CD14-positive monocyte (primary cell): ENCODE data around the gene HDGFL3. TPM values are rescaled to one million over a fixed set of nuclear protein-coding genes. Genes with fewer than 3 reads are reported as not detected.
"Not testable (repeated sequence)": the region's sequence is repeated elsewhere in the genome, so short reads cannot be mapped to it uniquely, and the experiment has no call there.

ENCODE experiments used
- DNase-seq, 3 donors: peaks; one replicate each; pipeline ENCODE4 v3.0.0-alpha.2; 2011 to 2022
- H2AFZ ChIP-seq: 2 replicates; pipeline ENCODE4 v1.6.0; 2012; ENCODE audit warnings: mild to moderate bottlenecking, low read depth, low read length, inconsistent platforms; ENCODE audit not compliant: insufficient read depth, poor library complexity, severe bottlenecking
- H3K27ac ChIP-seq, 2 donors: 1 replicate in 1 of 2; 2 replicates in 1 of 2; pipeline ENCODE4 v1.5.1; 2012 to 2013; ENCODE audit warnings: low read length in 2 of 2, control low read depth in 1 of 2, inconsistent platforms in 1 of 2, low read depth in 1 of 2, mild to moderate bottlenecking in 1 of 2
- H3K27me3 ChIP-seq, 2 donors: one replicate each; pipeline versions ENCODE4 v1.6.0 to v1.6.1; 2011 to 2013; ENCODE audit warnings: low read length in 2 of 2; ENCODE audit not compliant: control insufficient read depth in 2 of 2, insufficient read depth in 2 of 2
- H3K36me3 ChIP-seq, 2 donors: replicated peaks in 1 of 2; 1 replicate in 1 of 2; 2 replicates in 1 of 2; pipeline versions ENCODE4 v1.5.1 to v1.6.1; 2012 to 2013; ENCODE audit warnings: low read length in 2 of 2, control low read depth in 1 of 2, inconsistent platforms in 1 of 2, mild to moderate bottlenecking in 1 of 2; ENCODE audit not compliant: insufficient read depth in 2 of 2, control insufficient read depth in 1 of 2
- H3K4me1 ChIP-seq, 2 donors: 1 replicate in 1 of 2; 2 replicates in 1 of 2; pipeline versions ENCODE4 v1.5.1 to v1.6.1; 2012 to 2013; ENCODE audit warnings: low read length in 2 of 2, control low read depth in 1 of 2, inconsistent platforms in 1 of 2, mild to moderate bottlenecking in 1 of 2, moderate library complexity in 1 of 2; ENCODE audit not compliant: insufficient read depth in 2 of 2, control insufficient read depth in 1 of 2
- H3K4me2 ChIP-seq: replicated peaks from 2 replicates; pipeline ENCODE3; 2012; ENCODE audit warnings: low read length, moderate library complexity, mild to moderate bottlenecking; ENCODE audit not compliant: poor library complexity, severe bottlenecking; ENCODE audit errors: extremely low read depth
- H3K4me3 ChIP-seq, 3 experiments: fragments of 200-600 bp in 1 of 3; sonication (generic) in 1 of 3; replicated peaks in 1 of 3; 1 replicate in 2 of 3; 2 replicates in 1 of 3; pipeline ENCODE4 v1.5.1; 2011 to 2013; ENCODE audit warnings: low read length in 3 of 3, mild to moderate bottlenecking in 3 of 3, control low read depth in 2 of 3, low read depth in 2 of 3, inconsistent platforms in 1 of 3, moderate library complexity in 1 of 3
- H3K79me2 ChIP-seq: 2 replicates; pipeline ENCODE4 v1.6.0; 2012; ENCODE audit warnings: mild to moderate bottlenecking, control low read depth, inconsistent platforms, low read length, moderate library complexity; ENCODE audit not compliant: insufficient read depth
- H3K9ac ChIP-seq: 2 replicates; pipeline ENCODE4 v1.6.0; 2017; ENCODE audit warnings: low read length, mild to moderate bottlenecking; ENCODE audit not compliant: insufficient read depth, poor library complexity, severe bottlenecking
- H3K9me3 ChIP-seq, 2 donors: replicated peaks in 1 of 2; 1 replicate in 1 of 2; 2 replicates in 1 of 2; pipeline versions ENCODE4 v1.5.1 to v1.6.1; 2012 to 2013; ENCODE audit warnings: low read length in 2 of 2, control low read depth in 1 of 2; ENCODE audit not compliant: control insufficient read depth in 1 of 2, insufficient read depth in 1 of 2
- H4K20me1 ChIP-seq: 2 replicates; pipeline ENCODE4 v1.6.0; 2012; ENCODE audit warnings: mild to moderate bottlenecking, low read length, control low read depth, moderate library complexity; ENCODE audit not compliant: insufficient read depth
- H3K27ac Mint-ChIP-seq, 7 donors: one replicate each; pipeline ENCODE4 v1.8.0; 2020; ENCODE audit warnings: mild to moderate bottlenecking in 7 of 7, mixed read lengths in 7 of 7, moderate library complexity in 6 of 7, inconsistent platforms in 2 of 7
- H3K27me3 Mint-ChIP-seq, 3 donors: one replicate each; pipeline ENCODE4 v1.8.0; 2021 to 2022; ENCODE audit warnings: low read depth in 3 of 3, mild to moderate bottlenecking in 3 of 3, mixed read lengths in 3 of 3, moderate library complexity in 3 of 3, inconsistent platforms in 1 of 3
- H3K36me3 Mint-ChIP-seq, 2 donors: one replicate each; pipeline ENCODE4 v1.8.0; 2020; ENCODE audit warnings: mixed read lengths in 2 of 2, inconsistent platforms in 1 of 2, mild to moderate bottlenecking in 1 of 2
- H3K4me1 Mint-ChIP-seq: one replicate; pipeline ENCODE4 v1.8.0; 2020; ENCODE audit warnings: mild to moderate bottlenecking, mixed read lengths
- H3K4me3 Mint-ChIP-seq, 2 donors: one replicate each; pipeline ENCODE4 v1.8.0; 2020; ENCODE audit warnings: mild to moderate bottlenecking in 2 of 2, mixed read lengths in 2 of 2, moderate library complexity in 1 of 2
- H3K9me3 Mint-ChIP-seq, 7 donors: one replicate each; pipeline ENCODE4 v1.8.0; 2020 to 2022; ENCODE audit warnings: mixed read lengths in 7 of 7, mild to moderate bottlenecking in 6 of 7, moderate library complexity in 6 of 7, inconsistent platforms in 2 of 7
- CTCF ChIP-seq: fragments of 200-600 bp; IDR thresholded peaks from one replicate; pipeline ENCODE4 v1.8.0; 2022; ENCODE audit warnings: antibody characterized with exemption, mild to moderate bottlenecking
- WGBS: methylation state at CpG from one replicate; pipeline ENCODE4 v1.1.5; 2013; ENCODE audit warnings: missing lambda C conversion rate; ENCODE audit not compliant: insufficient coverage; 5-methylcytosine and 5-hydroxymethylcytosine counted together
- intact Hi-C, 2 donors: fragments of 100-400 bp; cut with micrococcal nuclease; formaldehyde crosslinking; loops; one replicate each; pipeline versions ENCODE4 v1.15.0 to v1.15.1; 2023
- polyA plus RNA-seq, 3 donors: library from polyadenylated mRNA; depleted of rRNA in 1 of 3; unstranded in 2 of 3; stranded (reverse) in 1 of 3; fragments of 300-500 nt in 2 of 3; fragments of >200 nt in 1 of 3; fragmentation: Illumina TruSeq in 2 of 3; gene quantifications; 1 replicate in 2 of 3; 2 replicates in 1 of 3; pipeline ENCODE4 v1.2.3, GENCODE V29; 2012 to 2021

Gene HDGFL3
- polyA plus RNA-seq, 3 donors, result 0.35 to 1.1 (median 0.69) TPM

GRCh38 chr15:83087576-83087975 lies 120.0 kb downstream of the HDGFL3 start:
- no peaks in the 10 kb centered on the region for H3K36me3 Mint-ChIP-seq
- no peak overlapping the region for H3K27ac Mint-ChIP-seq

DNA sequence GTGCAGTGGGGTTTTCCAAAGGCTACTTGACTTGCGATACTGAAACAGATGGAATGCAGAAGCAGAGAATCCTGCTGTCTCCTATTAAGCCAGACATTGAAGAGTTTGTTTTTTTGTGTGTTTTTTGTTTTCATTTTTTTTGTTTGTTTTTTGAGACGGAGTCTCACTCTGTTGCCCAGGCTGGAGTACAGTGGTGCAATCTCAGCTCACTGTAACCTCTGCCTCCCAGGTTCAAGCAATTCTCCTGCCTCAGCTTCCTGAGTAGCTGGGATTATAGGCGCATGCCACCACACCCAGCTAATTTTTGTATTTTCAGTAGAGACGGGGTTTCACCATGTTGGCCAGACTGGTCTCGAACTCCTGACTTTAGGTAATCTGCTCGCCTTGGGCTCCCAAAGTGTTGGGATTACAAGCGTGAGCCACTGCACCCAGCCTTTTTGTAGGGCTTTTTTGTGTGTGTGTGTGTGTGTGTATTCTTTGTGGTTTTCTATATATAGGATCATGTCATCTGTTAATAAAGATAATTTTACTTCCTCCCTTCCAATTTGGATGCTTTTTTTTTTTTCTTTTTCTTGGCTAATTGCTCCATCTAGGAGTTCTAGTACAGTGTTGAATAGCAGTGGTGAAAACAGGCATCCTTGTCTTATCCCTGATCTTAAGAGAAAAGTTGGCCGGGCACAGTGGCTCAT lies 121.6 kb downstream of the HDGFL3 start:
- H3K36me3 Mint-ChIP-seq, H3K4me1 ChIP-seq, H3K9ac ChIP-seq, H3K27ac Mint-ChIP-seq, H3K4me3 ChIP-seq, H3K9me3 ChIP-seq, H4K20me1 ChIP-seq, intact Hi-C loops, H3K27me3 ChIP-seq, H2AFZ ChIP-seq, H3K79me2 ChIP-seq, DNase-seq, H3K27ac ChIP-seq, H3K4me1 Mint-ChIP-seq, H3K36me3 ChIP-seq, H3K4me3 Mint-ChIP-seq, H3K9me3 Mint-ChIP-seq, H3K4me2 ChIP-seq: not testable (repeated sequence)
- H3K27me3 Mint-ChIP-seq, result peaks cover 5 to 13% (median 7%) of the 10 kb centered on the region in 3 donors
- 100% methylated on average over 1 of the region's 8 CpGs for WGBS

More at GRCh38 chr15:83087576-83087975, 120.0 kb downstream of the HDGFL3 start:
- intact Hi-C loops, result no loop called here
- H3K27me3 ChIP-seq, result no peaks in the 10 kb centered on the region
- Mint-ChIP-seq H3K27me3 (peaks cover 5 to 10% (median 9%) of the 10 kb centered on the region in 3 donors), H3K4me1 (peaks cover 13% of the 10 kb centered on the region), H3K9me3 (peaks cover 0 to 8% (median 0%) of the 10 kb centered on the region in 7 donors), H3K4me3 (no peak overlapping the region)
- no peaks in the 10 kb centered on the region for H3K9me3 ChIP-seq
- no peak overlapping the region for H3K9ac ChIP-seq
- H3K79me2 ChIP-seq, result no peaks in the 10 kb centered on the region
- no peak for DNase-seq
- H4K20me1 ChIP-seq, result no peaks in the 10 kb centered on the region
- H3K27ac ChIP-seq, result no peak overlapping the region
- no peak overlapping the region for H3K4me2 ChIP-seq
- no peak for TF ChIP-seq CTCF
- H3K36me3 ChIP-seq, result no peaks in the 10 kb centered on the region
- no peak overlapping the region for H2AFZ ChIP-seq
- peaks cover 10 to 11% of the 10 kb centered on the region in 2 donors for H3K4me1 ChIP-seq
- WGBS, result no CpG with 5 or more reads among the region's 2 CpGs
- no peak overlapping the region for H3K4me3 ChIP-seq

- DNase-seq, H3K27ac ChIP-seq, H3K4me3 ChIP-seq, H3K4me3 Mint-ChIP-seq, H3K4me1 Mint-ChIP-seq, H3K27me3 ChIP-seq, H3K36me3 Mint-ChIP-seq, H3K4me1 ChIP-seq, H2AFZ ChIP-seq, H3K27ac Mint-ChIP-seq, intact Hi-C loops, H3K9me3 Mint-ChIP-seq, H4K20me1 ChIP-seq, H3K9ac ChIP-seq, H3K4me2 ChIP-seq, H3K79me2 ChIP-seq, H3K36me3 ChIP-seq, H3K9me3 ChIP-seq: not testable (repeated sequence)
- WGBS, result no CpG with 5 or more reads among the region's 3 CpGs
- peaks cover 5 to 13% (median 7%) of the 10 kb centered on the region in 3 donors for H3K27me3 Mint-ChIP-seq
Observed at GRCh38 chr15:83085461-83085860, 122.2 kb downstream of the HDGFL3 start.
